AG04449 (cell line): Measurements from ENCODE around the gene ANKRD33.

Experiments used
- CTCF ChIA-PET: fragments of 350-600 bp; formaldehyde crosslinking; extraction: SDS; loops from one replicate; lab custom pipeline; 2021; ENCODE audit warnings: antibody characterized with exemption; lab: Yijun Ruan, JAX
- POLR2A ChIA-PET: fragments of 400-600, 350-600 bp; formaldehyde crosslinking; extraction: SDS; loops from one replicate; lab custom pipeline; 2020; ENCODE audit warnings: antibody characterized with exemption, inconsistent platforms; lab: Yijun Ruan, JAX
- DNase-seq: peaks from one replicate; pipeline ENCODE4 v3.0.0-alpha.2; 2010; ENCODE audit warnings: low read depth, low spot score
- H3K4me3 ChIP-seq: 2 replicates; pipeline ENCODE4 v1.5.1; 2011; ENCODE audit warnings: low read depth, mild to moderate bottlenecking, control low read depth, low read length
- TF ChIP-seq, protein P1 (sequence below): IDR thresholded peaks from one replicate; pipeline ENCODE4 v1.5.1; 2011; ENCODE audit warnings: mild to moderate bottlenecking, moderate library complexity, low read length, control low read depth, inconsistent platforms; ENCODE audit not compliant: insufficient read depth; ENCODE audit errors: missing control alignments

The ANKRD33 gene

DNA sequence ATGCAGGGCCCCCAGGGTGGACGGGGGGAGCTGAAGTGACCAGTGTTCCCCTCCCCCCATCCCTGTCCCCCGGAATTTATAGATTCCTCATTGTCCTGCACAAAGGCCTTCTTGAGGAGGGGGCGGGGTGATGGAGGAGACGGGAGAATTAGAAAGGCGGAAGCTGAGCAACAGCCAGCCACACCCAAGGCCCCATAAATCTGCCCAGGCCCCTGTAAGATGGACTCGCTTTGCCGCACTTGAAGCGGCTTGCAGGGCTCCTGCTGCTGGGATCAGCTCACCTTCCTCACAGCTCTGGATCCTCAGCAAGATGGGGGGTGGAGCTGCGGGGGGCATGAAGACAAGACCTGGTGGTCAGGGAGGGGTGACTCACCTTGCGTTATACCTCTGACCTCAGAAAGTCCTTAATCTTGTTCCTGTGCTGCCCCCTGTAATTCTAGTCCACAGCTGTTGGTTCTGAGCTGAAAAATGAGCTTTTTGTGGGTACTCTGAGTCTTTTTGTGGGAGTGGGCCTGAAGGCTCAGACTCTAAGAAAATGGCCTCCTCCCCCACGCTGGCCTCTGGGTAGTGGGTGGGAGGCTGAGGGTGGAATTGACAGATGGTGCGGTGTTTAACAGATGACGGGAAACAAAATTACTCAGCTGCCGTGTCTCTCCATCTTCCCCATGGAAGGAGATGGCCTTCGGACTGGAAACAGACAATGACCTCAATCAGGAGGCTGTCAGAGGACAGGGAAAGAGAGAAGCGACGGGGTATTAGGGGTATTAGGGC is 15.8 kb upstream of the ANKRD33 start:
- no peak overlapping the region for H3K4me3 ChIP-seq
- ChIA-PET POLR2A (no interaction called here), CTCF (interaction anchor here (0.9 to 7.1 kb wide), 6 partner anchors 9 to 458 kb away, joined by 3 to 147 read pairs (median 28); partner anchors contain the start of gene SLC4A8)
- no peak for DNase-seq
- TF ChIP-seq, protein P1, sequence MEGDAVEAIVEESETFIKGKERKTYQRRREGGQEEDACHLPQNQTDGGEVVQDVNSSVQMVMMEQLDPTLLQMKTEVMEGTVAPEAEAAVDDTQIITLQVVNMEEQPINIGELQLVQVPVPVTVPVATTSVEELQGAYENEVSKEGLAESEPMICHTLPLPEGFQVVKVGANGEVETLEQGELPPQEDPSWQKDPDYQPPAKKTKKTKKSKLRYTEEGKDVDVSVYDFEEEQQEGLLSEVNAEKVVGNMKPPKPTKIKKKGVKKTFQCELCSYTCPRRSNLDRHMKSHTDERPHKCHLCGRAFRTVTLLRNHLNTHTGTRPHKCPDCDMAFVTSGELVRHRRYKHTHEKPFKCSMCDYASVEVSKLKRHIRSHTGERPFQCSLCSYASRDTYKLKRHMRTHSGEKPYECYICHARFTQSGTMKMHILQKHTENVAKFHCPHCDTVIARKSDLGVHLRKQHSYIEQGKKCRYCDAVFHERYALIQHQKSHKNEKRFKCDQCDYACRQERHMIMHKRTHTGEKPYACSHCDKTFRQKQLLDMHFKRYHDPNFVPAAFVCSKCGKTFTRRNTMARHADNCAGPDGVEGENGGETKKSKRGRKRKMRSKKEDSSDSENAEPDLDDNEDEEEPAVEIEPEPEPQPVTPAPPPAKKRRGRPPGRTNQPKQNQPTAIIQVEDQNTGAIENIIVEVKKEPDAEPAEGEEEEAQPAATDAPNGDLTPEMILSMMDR: no peak

DNA sequence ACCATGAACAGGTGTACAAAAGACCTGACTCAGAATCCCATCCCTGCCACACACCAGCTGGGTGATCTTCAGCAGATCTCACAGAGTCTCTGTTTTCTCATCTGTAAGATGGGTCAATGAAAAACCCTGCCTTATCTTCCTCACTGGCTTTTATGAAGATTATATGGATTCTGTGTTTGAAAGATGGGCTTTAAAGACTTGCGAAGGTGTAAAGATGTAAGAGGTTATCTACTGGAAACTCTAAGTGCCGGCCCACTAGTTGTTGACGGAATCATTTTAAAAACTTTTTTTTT is 15.3 kb upstream of the ANKRD33 start:
- no peak for DNase-seq
- ChIA-PET CTCF (interaction anchor here (1.2 to 7.1 kb wide), 4 partner anchors 9 to 458 kb away, joined by 3 to 147 read pairs (median 64); partner anchors contain the start of gene SLC4A8), POLR2A (no interaction called here)
- no peak overlapping the region for H3K4me3 ChIP-seq
- TF ChIP-seq, protein P1: no peak

DNA sequence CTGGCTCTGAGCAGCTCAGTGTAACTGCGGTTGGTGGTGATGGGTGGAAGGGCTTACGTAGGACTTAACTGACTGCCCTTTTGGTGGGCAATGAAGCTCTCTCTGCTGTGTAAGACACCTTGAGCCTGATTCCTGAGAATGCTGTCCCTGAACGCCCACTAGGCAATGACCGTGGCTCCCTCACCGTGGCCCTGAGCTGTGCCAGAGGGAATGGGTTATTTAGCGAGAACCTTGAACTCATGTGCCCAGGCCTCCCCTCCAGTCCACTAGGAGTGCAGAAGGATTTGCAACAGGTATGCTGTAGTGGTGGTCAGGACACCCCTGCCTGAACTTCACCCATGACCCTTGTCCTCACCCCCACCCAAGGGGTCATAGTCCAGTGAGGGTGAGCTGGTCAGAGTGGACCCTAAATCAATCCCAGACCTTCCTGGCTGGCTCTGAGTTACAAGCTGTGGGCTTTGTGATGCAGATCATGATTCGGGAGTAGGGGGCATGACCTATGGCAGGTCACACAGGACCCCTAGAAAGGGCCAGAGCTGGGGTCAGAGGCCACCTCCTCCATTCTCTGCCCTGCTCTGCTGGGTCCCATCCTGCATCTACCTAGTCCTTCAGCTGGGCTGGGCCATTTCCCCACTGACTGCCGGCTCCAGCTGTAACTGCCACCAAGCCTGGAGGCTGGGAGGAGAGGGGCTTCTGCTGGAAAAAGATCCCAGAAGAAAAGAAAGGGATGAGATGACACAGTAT is 14.5 kb upstream of the ANKRD33 start:
- POLR2A ChIA-PET: no interaction called here

DNA sequence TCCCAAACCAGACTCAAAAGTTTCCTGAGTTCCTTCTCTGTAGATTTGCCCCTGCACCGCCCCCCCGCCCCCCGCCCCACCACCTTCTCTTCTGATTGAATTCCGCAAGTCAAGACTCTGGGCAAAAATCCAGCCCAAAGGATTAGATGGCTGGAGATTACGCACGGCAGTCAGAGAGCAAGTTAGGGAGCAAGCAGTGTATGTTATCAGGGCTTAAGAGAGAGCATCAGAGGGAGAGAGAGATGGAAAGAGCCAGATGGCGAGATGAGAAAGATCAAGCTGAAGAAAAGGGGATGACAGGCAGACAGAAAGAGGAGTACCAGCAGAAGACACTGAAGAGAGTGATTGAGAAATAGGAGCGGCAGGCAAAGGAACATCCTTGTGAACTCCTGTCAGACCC is 13.9 kb upstream of the ANKRD33 start:
- POLR2A ChIA-PET: no interaction called here
- TF ChIP-seq, protein P1: no peak
- no peak for DNase-seq
- no peak overlapping the region for H3K4me3 ChIP-seq
- CTCF ChIA-PET: interaction anchor here (1.3 to 7.1 kb wide), 10 partner anchors 11 to 458 kb away, joined by 4 to 147 read pairs (median 14); partner anchors contain the start of genes ANKRD33 and SLC4A8

More for the DNA sequence above, 14.5 kb upstream of the ANKRD33 start:
- TF ChIP-seq, protein P1: no peak
- no peak for DNase-seq
- no peak overlapping the region for H3K4me3 ChIP-seq
- CTCF ChIA-PET: interaction anchor here (1.3 to 7.1 kb wide), 5 partner anchors 10 to 452 kb away, joined by 4 to 147 read pairs (median 54); partner anchors contain the start of gene SLC4A8

DNA sequence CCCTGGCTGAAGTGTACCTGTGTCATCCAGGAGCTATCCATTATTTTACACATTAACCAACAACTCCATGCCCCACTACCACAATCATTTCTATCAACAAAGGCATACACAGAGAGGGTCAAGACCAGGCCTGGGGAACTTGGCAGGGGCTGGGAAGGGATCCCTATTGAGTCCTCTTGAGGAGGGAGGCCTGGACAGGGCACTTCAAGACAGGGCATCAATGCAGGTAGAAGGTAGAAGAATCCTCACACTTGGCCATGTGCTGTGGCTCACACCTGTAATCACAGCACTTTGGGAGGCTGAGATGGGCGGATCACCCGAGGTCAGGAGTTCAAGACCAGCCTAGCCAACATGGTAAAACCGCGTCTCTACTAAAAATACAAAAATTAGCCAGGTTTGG is 13.4 kb upstream of the ANKRD33 start:
- CTCF ChIA-PET: interaction anchor here (0.7 to 7.1 kb wide), 33 partner anchors 11 to 1370 kb away, joined by 3 to 147 read pairs (median 5); partner anchors contain the start of genes ANKRD33, DIP2B and SLC4A8
- H3K4me3 ChIP-seq: no peak overlapping the region
- POLR2A ChIA-PET: no interaction called here
- TF ChIP-seq, protein P1: no peak
- no peak for DNase-seq

DNA sequence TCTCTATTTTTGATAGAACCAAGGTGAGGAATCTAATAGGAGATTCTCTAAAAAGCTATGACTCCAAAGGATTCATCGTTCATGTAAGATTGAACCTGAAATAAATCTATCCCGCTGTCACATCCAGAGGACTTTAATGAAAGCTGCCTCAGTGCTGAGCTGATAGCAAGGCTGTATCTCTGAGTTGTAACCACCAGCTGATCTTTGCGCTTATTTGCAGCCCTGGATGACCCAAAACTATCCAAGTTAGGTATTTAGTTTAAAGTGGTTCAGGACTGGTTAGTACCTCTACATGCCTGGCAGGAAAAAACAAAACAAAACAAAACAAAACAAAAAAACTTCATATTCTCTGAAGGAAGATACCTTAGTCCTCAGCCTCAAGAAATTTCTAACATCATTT is 8.8 kb upstream of the ANKRD33 start:
- H3K4me3 ChIP-seq: no peak overlapping the region
- POLR2A ChIA-PET: interaction anchor here (0.6 kb wide), 1 partner anchor 49 kb away, joined by 3 read pairs; no protein-coding TSS in a partner anchor
- CTCF ChIA-PET: interaction anchor here (0.8 to 2.7 kb wide), 13 partner anchors 9 to 457 kb away, joined by 3 to 13 read pairs (median 4); no protein-coding TSS in a partner anchor
- DNase-seq: no peak
- TF ChIP-seq, protein P1: no peak
